Fibroblast of skin of back (primary cell): ENCODE measurements around the gene E2F4.

ENCODE experiments used
- DNase-seq: peaks from one replicate; pipeline ENCODE4 v3.0.0-alpha.2; 2013

The E2F4 gene

GRCh38 chr16:67236563-67237395 is 44.8 kb downstream of the E2F4 start:
- peak; percentile 59 for DNase-seq

GRCh38 chr16:67237396-67238277 is 45.7 kb downstream of the E2F4 start:
- no peak for DNase-seq

- DNase-seq: no peak
These were observed 46.3 kb downstream of the E2F4 start for GRCh38 chr16:67238278-67238575.

DNA sequence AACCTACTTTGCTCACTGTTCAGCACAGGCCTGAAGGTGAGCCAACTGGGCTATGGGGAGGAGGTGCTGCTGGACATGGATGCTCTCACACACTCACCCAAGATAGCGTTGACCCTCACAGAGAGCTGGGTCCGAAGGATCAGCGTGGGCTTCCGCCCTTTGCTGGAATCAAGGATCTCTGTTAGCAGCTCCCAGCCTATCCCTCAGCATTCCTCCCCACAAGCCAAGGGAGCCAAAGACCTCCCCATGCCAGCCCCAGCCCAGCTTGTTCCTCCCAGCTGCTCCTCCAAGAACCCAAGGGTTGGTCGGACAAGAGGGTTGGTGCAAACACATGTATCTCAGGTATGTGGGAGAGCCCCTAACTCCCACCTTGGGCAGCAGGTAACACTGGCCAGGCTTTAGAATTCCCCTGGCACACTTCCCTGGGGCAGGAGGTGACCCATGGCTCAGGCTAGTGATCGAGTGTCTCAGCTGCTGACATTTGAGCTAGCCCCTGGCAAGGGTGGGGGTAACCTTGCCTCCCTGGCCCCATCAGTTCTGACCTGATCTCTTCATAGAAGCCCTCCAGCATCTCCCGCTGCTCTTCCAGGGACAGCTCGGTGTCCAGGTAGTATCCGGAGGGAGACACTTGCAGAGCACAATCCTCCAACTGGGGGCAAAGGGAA is 47.0 kb downstream of the E2F4 start:
- DNase-seq: no peak

GRCh38 chr16:67240506-67240905 is 48.6 kb downstream of the E2F4 start:
- DNase-seq: peak; percentile 87

DNA sequence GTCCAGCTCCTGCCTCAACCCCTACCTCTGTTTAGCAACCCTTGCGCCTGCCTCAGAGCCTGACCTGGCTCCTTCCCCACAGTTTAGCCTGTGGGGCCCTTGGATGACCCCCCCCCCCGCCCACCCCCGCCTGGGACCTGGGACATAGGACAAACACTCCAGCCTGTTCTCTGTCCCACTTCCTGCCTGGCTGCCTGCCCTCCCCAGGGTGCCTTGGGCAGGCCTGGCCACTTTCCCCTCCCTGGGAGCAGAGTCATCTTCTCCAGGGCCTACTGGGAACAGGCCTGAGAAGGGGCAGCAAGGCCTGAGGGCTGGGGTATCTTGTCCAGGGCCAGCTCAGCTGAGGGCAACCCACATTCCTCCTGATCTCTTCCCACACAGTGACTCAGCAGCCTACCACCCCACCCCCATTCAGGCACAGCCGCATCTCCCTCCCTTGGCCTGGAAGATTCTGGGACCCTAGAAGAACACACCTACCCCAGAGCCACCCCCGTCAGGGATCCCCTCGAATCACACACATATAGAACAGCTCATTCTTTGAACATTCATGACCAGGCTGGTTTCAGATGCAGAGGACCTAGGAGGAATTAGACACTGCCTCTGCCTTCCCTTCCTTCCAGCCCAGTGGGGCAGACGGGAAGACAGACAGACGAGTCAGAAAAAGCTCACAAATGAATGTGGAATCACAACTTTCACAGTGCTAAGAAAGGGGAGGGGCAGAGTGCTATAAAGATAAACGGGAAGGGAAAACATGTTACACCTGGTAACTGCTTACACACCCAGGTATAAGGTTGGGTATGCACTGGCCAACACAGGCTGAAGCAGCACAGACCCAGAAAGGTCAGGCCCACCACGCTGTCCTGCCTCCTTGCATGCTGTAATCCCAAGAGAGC is 49.3 kb downstream of the E2F4 start:
- DNase-seq: peak; percentile 96

GRCh38 chr16:67242138-67242730 is 50.3 kb downstream of the E2F4 start:
- no peak for DNase-seq

GRCh38 chr16:67243481-67243880 is 51.5 kb downstream of the E2F4 start:
- DNase-seq: no peak

DNA sequence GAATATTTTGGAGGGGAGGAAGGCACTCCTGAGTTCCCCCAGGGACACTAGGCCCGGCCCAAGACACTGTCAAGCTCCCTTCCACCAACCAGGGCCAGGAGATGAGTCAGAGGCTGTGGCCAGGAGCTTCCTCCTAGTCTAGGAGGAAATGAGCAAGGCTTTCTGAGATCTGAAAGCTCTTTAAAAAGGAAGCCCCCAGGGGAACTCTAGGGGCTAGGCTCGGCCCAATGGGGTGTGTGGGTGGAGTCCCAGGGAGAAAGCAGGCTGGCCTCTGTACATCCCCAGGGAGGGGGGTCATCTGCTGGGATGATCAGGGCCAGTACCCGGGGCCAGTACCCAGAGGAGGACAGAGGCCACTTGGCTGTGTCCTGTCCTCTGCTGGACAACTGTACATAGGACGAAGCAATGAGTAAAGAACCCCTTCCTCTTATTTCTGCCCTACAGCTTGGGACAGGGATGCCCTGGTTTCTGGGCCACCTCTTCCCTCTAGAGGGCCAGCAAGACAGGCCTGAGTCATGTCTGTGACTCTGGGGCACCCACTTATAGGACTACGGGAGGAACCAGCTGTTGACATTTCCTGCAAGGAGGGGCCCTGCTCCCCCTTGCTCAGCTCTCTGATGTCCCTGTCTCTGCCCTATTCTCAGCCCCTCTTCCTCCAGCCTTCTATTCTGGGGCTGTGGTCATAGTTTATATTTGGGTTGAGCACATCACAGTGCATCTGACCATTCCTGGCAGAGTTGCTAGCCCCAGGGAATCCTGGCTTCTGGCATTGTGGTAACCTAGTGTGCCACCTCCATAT is 52.6 kb downstream of the E2F4 start:
- DNase-seq: peak; percentile 99

- DNase-seq: no peak
These were observed 53.2 kb downstream of the E2F4 start for GRCh38 chr16:67245186-67245585.

- no peak for DNase-seq
These were observed 53.7 kb downstream of the E2F4 start for GRCh38 chr16:67245674-67246080.

DNA sequence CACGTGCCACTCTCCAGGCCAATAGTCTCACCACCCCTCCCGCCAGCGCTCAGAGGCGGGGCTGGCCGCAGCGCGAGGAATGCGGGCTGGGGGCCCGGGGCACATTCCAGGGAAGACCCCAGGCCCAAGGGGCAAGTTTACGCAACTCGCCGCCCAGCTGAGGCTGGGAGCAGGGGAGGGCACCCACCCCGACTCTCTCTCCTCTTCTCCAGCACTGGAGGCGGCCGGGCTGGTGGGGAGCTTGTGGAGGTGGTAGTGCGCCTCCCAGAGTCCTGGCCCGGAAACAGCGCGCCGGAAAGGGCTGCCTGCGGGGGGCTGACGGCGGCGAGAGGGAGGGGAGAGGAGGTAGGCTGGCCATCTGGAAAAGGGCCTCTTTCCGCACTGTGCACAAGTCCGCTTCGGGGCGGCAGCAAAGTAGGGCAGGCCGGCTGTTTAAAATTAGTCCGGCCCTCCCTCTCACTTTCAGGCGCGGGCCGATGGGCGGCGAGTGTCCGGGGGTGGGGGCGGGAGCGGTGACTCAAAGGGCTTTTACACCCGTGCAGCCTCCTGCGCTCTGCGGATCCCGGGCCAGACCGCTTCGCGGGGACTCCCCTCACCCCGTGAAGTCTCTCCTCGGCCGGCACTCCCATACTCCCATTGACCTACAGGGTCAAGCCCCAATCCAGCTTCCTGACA is 54.3 kb downstream of the E2F4 start:
- DNase-seq: peak; percentile 87

- no peak for DNase-seq
These were observed 54.8 kb downstream of the E2F4 start for GRCh38 chr16:67246756-67247191.

- DNase-seq: peak; percentile 95
These were observed 55.5 kb downstream of the E2F4 start, which contains the start of gene FHOD1 for GRCh38 chr16:67247192-67248072. TSS of gene FHOD1 (minus strand) at chr16:67247481. CDS start at chr16:67247410, 71 bp downstream.

- DNase-seq: no peak
These were observed 56.1 kb downstream of the E2F4 start for GRCh38 chr16:67248073-67248400.
